Measurements from ENCODE around the gene EXOC3. TPM values are rescaled to one million over a fixed set of nuclear protein-coding genes. Genes with fewer than 3 reads are reported as not detected.
"Not testable (repeated sequence)": the region's sequence is repeated elsewhere in the genome, so short reads cannot be mapped to it uniquely, and the experiment has no call there.

The EXOC3 gene
- 70.0 and 72.1 TPM in 2 replicates for total RNA-seq

- intact Hi-C loops (cut with micrococcal nuclease) = loop anchor here (1.0 to 10.0 kb wide), 2 partner anchors 171 to 172 kb away; partner anchors contain the start of genes CEP72 and PDCD6
These were observed at the start of gene EXOC3 for GRCh38 chr5:442335-443238. Gene EXOC3 (plus strand): TSS chr5:443176. CDS start chr5:446206, 3,030 bp downstream.

- intact Hi-C loops (cut with micrococcal nuclease) = loop anchor here (2.0 kb wide), 1 partner anchor 61 kb away; no protein-coding TSS in a partner anchor
These were observed 49.1 kb upstream of the EXOC3 start for GRCh38 chr5:393846-394275.

GRCh38 chr5:394671-395155 lies 48.3 kb upstream of the EXOC3 start:
- intact Hi-C loops (cut with micrococcal nuclease) = no loop called here

GRCh38 chr5:395156-395920 lies 47.6 kb upstream of the EXOC3 start:
- intact Hi-C loops (cut with micrococcal nuclease) = no loop called here

GRCh38 chr5:395921-396530 lies 47.0 kb upstream of the EXOC3 start:
- intact Hi-C loops (cut with micrococcal nuclease) = no loop called here

GRCh38 chr5:396531-396961 lies 46.4 kb upstream of the EXOC3 start:
- intact Hi-C loops (cut with micrococcal nuclease) = no loop called here

GRCh38 chr5:398141-398474 lies 44.9 kb upstream of the EXOC3 start:
- intact Hi-C loops (cut with micrococcal nuclease) = not testable (repeated sequence)

- intact Hi-C loops (cut with micrococcal nuclease) = no loop called here
These were observed 44.3 kb upstream of the EXOC3 start for GRCh38 chr5:398475-399295.

- intact Hi-C loops (cut with micrococcal nuclease) = no loop called here
These were observed 43.4 kb upstream of the EXOC3 start for GRCh38 chr5:399296-400281.

- intact Hi-C loops (cut with micrococcal nuclease) = no loop called here
These were observed 42.5 kb upstream of the EXOC3 start for GRCh38 chr5:400282-401145.

- intact Hi-C loops (cut with micrococcal nuclease) = no loop called here
These were observed 41.6 kb upstream of the EXOC3 start for GRCh38 chr5:401146-402034.

- intact Hi-C loops (cut with micrococcal nuclease) = not testable (repeated sequence)
These were observed 40.8 kb upstream of the EXOC3 start for GRCh38 chr5:402219-402614.

GRCh38 chr5:402615-403359 lies 40.2 kb upstream of the EXOC3 start:
- intact Hi-C loops (cut with micrococcal nuclease) = no loop called here

GRCh38 chr5:403995-404394 lies 39.0 kb upstream of the EXOC3 start:
- intact Hi-C loops (cut with micrococcal nuclease) = no loop called here

GRCh38 chr5:404666-405241 lies 38.2 kb upstream of the EXOC3 start:
- intact Hi-C loops (cut with micrococcal nuclease) = no loop called here

GRCh38 chr5:405421-405820 lies 37.6 kb upstream of the EXOC3 start:
- intact Hi-C loops (cut with micrococcal nuclease) = no loop called here
